A549 (cell line): ENCODE data around the gene POU2F3. TPM values are rescaled to one million over a fixed set of nuclear protein-coding genes. Genes with fewer than 3 reads are reported as not detected.
A peak's percentile ranks its signal among the peaks of the same experiment; 100 is the strongest.

Experiments
- ATAC-seq, 2 experiments: fragments of 200-7000 bp in 1 of 2; fragments of >200 bp in 1 of 2; cut with Nextera tagmentation in 1 of 2; cut with Tn5 transposase in 1 of 2; 3 replicates each; pipeline versions ENCODE4 v1.8.0 to v1.9.1; 2018 to 2020; ENCODE audit warnings: mild to moderate bottlenecking in 1 of 2, moderate library complexity in 1 of 2
- CTCF ChIA-PET: fragments of 300-600 bp; sonication (Branson Sonifier 250); formaldehyde crosslinking; extraction: SDS; loops from one replicate; lab custom pipeline; 2021; ENCODE audit warnings: antibody characterized with exemption, inconsistent platforms; lab: Yijun Ruan, JAX
- POLR2A ChIA-PET: fragments of 350-600 bp; formaldehyde crosslinking; extraction: SDS; loops from one replicate; lab custom pipeline; 2021; ENCODE audit warnings: antibody characterized with exemption, inconsistent platforms; lab: Yijun Ruan, JAX
- DNase-seq, 2 experiments: peaks; one replicate each; pipeline versions ENCODE4 v3.0.0 to v3.0.0-alpha.2; 2011 to 2016; ENCODE audit warnings: low read depth in 1 of 2, low spot score in 1 of 2
- FAIRE-seq: peaks from 2 replicates; lab custom pipeline; 2011; peaks lifted over from hg19 to GRCh38; lab: Jason Lieb, UNC
- H3K27ac ChIP-seq, 2 experiments: fragments of >200 bp; sonication (Bioruptor Twin); formaldehyde crosslinking; 3 replicates each; pipeline ENCODE4 v1.5.1; 2016 to 2017
- H3K4me1 ChIP-seq: fragments of >200 bp; sonication (Bioruptor Twin); formaldehyde crosslinking; 3 replicates; pipeline ENCODE4 v1.6.1; 2016
- H3K4me2 ChIP-seq: fragments of >200 bp; sonication (Bioruptor Twin); formaldehyde crosslinking; 3 replicates; pipeline ENCODE4 v1.6.1; 2016
- H3K4me3 ChIP-seq: fragments of >200 bp; sonication (Bioruptor Twin); formaldehyde crosslinking; 3 replicates; pipeline ENCODE4 v1.5.1; 2016
- H3K9me3 ChIP-seq: fragments of >200 bp; sonication (Bioruptor Twin); formaldehyde crosslinking; 3 replicates; pipeline ENCODE4 v1.6.1; 2016
- CBX8 ChIP-seq: fragments of 200-600 bp; sonication (generic); IDR thresholded peaks from 2 replicates; pipeline ENCODE4 v1.6.1; 2016
- CHD4 ChIP-seq: fragments of 200-600 bp; sonication (generic); IDR thresholded peaks from 2 replicates; pipeline ENCODE4 v1.6.1; 2016; ENCODE audit warnings: antibody characterized with exemption, mild to moderate bottlenecking, borderline replicate concordance
- CTCF ChIP-seq: fragments of >200 bp; sonication (Bioruptor Twin); formaldehyde crosslinking; IDR thresholded peaks from 3 replicates; pipeline ENCODE4 v1.5.1; 2016
- ELK1 ChIP-seq: fragments of 150-350 bp; IDR thresholded peaks from 2 replicates; pipeline ENCODE4 v1.6.1; 2014; ENCODE audit warnings: low read depth, mild to moderate bottlenecking, low read length
- EP300 ChIP-seq, 2 experiments: fragments of >200 bp; sonication (Bioruptor Twin); formaldehyde crosslinking; IDR thresholded peaks; 2 replicates in 1 of 2; 3 replicates in 1 of 2; pipeline ENCODE4 v1.6.1; 2016 to 2017
- ESRRA ChIP-seq: fragments of 150-350 bp; IDR thresholded peaks from 2 replicates; pipeline ENCODE4 v1.6.1; 2014; ENCODE audit warnings: mild to moderate bottlenecking, low read length, borderline replicate concordance
- HEYL ChIP-seq: fragments of 250-450 bp; sonication (Bioruptor Pico); IDR thresholded peaks from 2 replicates; pipeline ENCODE4 v1.8.0; 2021; ENCODE audit warnings: mild to moderate bottlenecking, moderate library complexity
- HOXB13 ChIP-seq: fragments of 250-450 bp; sonication (Bioruptor Pico); IDR thresholded peaks from 2 replicates; pipeline ENCODE4 v1.5.0; 2020; ENCODE audit warnings: low read depth, mild to moderate bottlenecking, moderate library complexity
- HOXB5 ChIP-seq: fragments of 250-450 bp; sonication (Bioruptor Pico); IDR thresholded peaks from 2 replicates; pipeline ENCODE4 v1.5.0; 2020; ENCODE audit warnings: mild to moderate bottlenecking, moderate library complexity
- JUNB ChIP-seq: fragments of >200 bp; sonication (Bioruptor Twin); formaldehyde crosslinking; IDR thresholded peaks from 2 replicates; pipeline ENCODE4 v1.6.1; 2016
- KDM5A ChIP-seq: fragments of 200-600 bp; sonication (generic); IDR thresholded peaks from 2 replicates; pipeline ENCODE4 v1.6.1; 2016; ENCODE audit warnings: antibody characterized with exemption, mild to moderate bottlenecking
- MAFK ChIP-seq: fragments of 450-650 bp; IDR thresholded peaks from 2 replicates; pipeline ENCODE4 v1.6.1; 2014; ENCODE audit not compliant: partially characterized antibody
- MAX ChIP-seq: IDR thresholded peaks from 2 replicates; pipeline ENCODE4 v1.6.1; 2012
- MAZ ChIP-seq: fragments of 150-350 bp; IDR thresholded peaks from 2 replicates; pipeline ENCODE4 v1.6.1; 2014; ENCODE audit warnings: antibody characterized with exemption, low read depth, low read length, borderline replicate concordance
- MYC ChIP-seq: IDR thresholded peaks from 2 replicates; pipeline ENCODE4 v1.6.1; 2012; ENCODE audit warnings: mild to moderate bottlenecking, inconsistent platforms, low read length, improper control_type of control experiment, borderline replicate concordance
- NFE2L2 ChIP-seq: fragments of 150-350 bp; conservative IDR thresholded peaks from 2 replicates; pipeline ENCODE4 v1.6.1; 2014; ENCODE audit warnings: low read length
- NR3C1 ChIP-seq: fragments of >200 bp; sonication (Bioruptor Twin); formaldehyde crosslinking; IDR thresholded peaks from 3 replicates; pipeline ENCODE4 v1.6.1; 2017
- PBX3 ChIP-seq: IDR thresholded peaks from 2 replicates; pipeline ENCODE4 v1.6.1; 2012
- POLR2AphosphoS2 ChIP-seq: conservative IDR thresholded peaks from 2 replicates; pipeline ENCODE4 v1.6.1; 2012; ENCODE audit warnings: low read length, improper control_type of control experiment, inconsistent platforms
- RAD21 ChIP-seq, 2 experiments: fragments of >200 bp in 1 of 2; sonication (Bioruptor Twin) in 1 of 2; formaldehyde crosslinking in 1 of 2; IDR thresholded peaks in 1 of 2; conservative IDR thresholded peaks in 1 of 2; 2 replicates in 1 of 2; 3 replicates in 1 of 2; pipeline ENCODE4 v1.6.1; 2012 to 2018; ENCODE audit warnings: inconsistent platforms in 1 of 2
- RARB ChIP-seq: fragments of 250-450 bp; sonication (Bioruptor Pico); IDR thresholded peaks from 2 replicates; pipeline ENCODE4 v1.8.0; 2021; ENCODE audit warnings: mild to moderate bottlenecking, moderate library complexity
- RCOR1 ChIP-seq: fragments of 150-350 bp; IDR thresholded peaks from 2 replicates; pipeline ENCODE4 v1.6.1; 2014; ENCODE audit warnings: antibody characterized with exemption, low read length, low read depth
- REST ChIP-seq: fragments of 200-600 bp; sonication (generic); IDR thresholded peaks from 2 replicates; pipeline ENCODE4 v1.6.1; 2016; ENCODE audit warnings: antibody characterized with exemption, mild to moderate bottlenecking, moderate library complexity
- RFX5 ChIP-seq: fragments of 450-650 bp; IDR thresholded peaks from 2 replicates; pipeline ENCODE4 v1.7.1; 2014; ENCODE audit warnings: antibody characterized with exemption, mild to moderate bottlenecking, moderate library complexity
- RNF2 ChIP-seq: fragments of 200-600 bp; sonication (generic); IDR thresholded peaks from 2 replicates; pipeline ENCODE4 v1.6.1; 2016; ENCODE audit warnings: low read depth, mild to moderate bottlenecking, antibody characterized with exemption, moderate library complexity, borderline replicate concordance
- SMC3 ChIP-seq: fragments of >200 bp; sonication (Bioruptor Twin); formaldehyde crosslinking; IDR thresholded peaks from 3 replicates; pipeline ENCODE4 v1.6.1; 2018; ENCODE audit warnings: inconsistent platforms
- TP53 ChIP-seq: fragments of 250-450 bp; sonication (Bioruptor Pico); IDR thresholded peaks from 2 replicates; pipeline ENCODE4 v1.5.0; 2021; ENCODE audit warnings: mild to moderate bottlenecking, moderate library complexity
- ZFP36 ChIP-seq: fragments of 450-650 bp; IDR thresholded peaks from 2 replicates; pipeline ENCODE4 v1.6.1; 2014; ENCODE audit warnings: borderline replicate concordance; ENCODE audit not compliant: partially characterized antibody
- WGBS: methylation state at CpG from one replicate; pipeline ENCODE4 v1.1.6; 2017; ENCODE audit errors: missing lambda C conversion rate; 5-methylcytosine and 5-hydroxymethylcytosine counted together
- polyA plus RNA-seq, 4 experiments: library from polyadenylated mRNA; depleted of rRNA in 3 of 4; stranded (reverse); fragments of >200 nt; fragmentation: RNase III in 1 of 4; extraction: RNeasy Plus Mini Kit Qiagen cat#74134 plus additional on column Dnase treatment in 1 of 4; gene quantifications; 2 replicates in 3 of 4; 3 replicates in 1 of 4; pipeline ENCODE4 v1.2.3, GENCODE V29; 2011 to 2017

POU2F3 gene
- polyA plus RNA-seq, 2 of the 4 experiments (the other 2 are of a cell fraction), result not detected

- no peak for FAIRE-seq
- H3K9me3 ChIP-seq, result no peaks in the 10 kb centered on the region
- peak overlapping the region; percentile 64 for H3K4me3 ChIP-seq
- peak overlapping the region; percentile 84 to 100 for H3K27ac ChIP-seq
- ChIA-PET POLR2A (interaction anchor here (0.6 to 3.3 kb wide), 6 partner anchors 9 to 96 kb away, joined by 3 to 16 read pairs (median 4); partner anchors contain the start of gene TLCD5), CTCF (interaction anchor here (0.7 to 2.4 kb wide), 20 partner anchors 9 to 854 kb away, joined by 3 to 13 read pairs (median 4); no protein-coding TSS in a partner anchor)
- peak; percentile 39 to 44 for ATAC-seq
- H3K4me2 ChIP-seq, result peak overlapping the region; percentile 96
- DNase-seq, result peak in 1 of 2 experiments; percentile 13
- no peak for TF ChIP-seq PBX3
- TF ChIP-seq TP53 (CRISPR knock-in tag), result no peak
- TF ChIP-seq MAX, result no peak
- TF ChIP-seq MAFK, result no peak
- no peak for TF ChIP-seq RAD21 (conservative IDR thresholded peaks at IDR 0.05 in 1 of 2, IDR thresholded peaks at IDR 0.05 in 1 of 2)
- no peak for TF ChIP-seq EP300 (IDR thresholded peaks at IDR 0.05)
- no peak for TF ChIP-seq CTCF
- TF ChIP-seq CBX8, result no peak
- TF ChIP-seq RNF2, result no peak
- no peak for TF ChIP-seq MYC
- no peak for TF ChIP-seq HOXB5 (CRISPR knock-in tag)
- no peak for TF ChIP-seq POLR2AphosphoS2
- TF ChIP-seq ESRRA, result no peak
- no peak for TF ChIP-seq JUNB
- no peak for TF ChIP-seq CHD4
- TF ChIP-seq KDM5A, result no peak
- peaks cover 51% of the 10 kb centered on the region for H3K4me1 ChIP-seq
- WGBS, result 2% methylated on average over 7 of the region's 19 CpGs
These were observed 95.6 kb downstream of the POU2F3 start for GRCh38 chr11:120335556-120335907.

- peak within 1 kb of the TSS; percentile 96 for H3K4me2 ChIP-seq
- peak; percentile 67 to 80 for ATAC-seq
- POLR2A ChIA-PET, result interaction anchor here (0.6 to 3.3 kb wide), 6 partner anchors 10 to 96 kb away, joined by 3 to 16 read pairs (median 4); partner anchors contain the start of gene TLCD5
- peak within 1 kb of the TSS; percentile 64 for H3K4me3 ChIP-seq
- peak; percentile 84 to 97 for DNase-seq
- 0% methylated on average over 1 of the region's 92 CpGs for WGBS
- H3K9me3 ChIP-seq, result no peaks in the 10 kb centered on the region
- peak within 1 kb of the TSS; percentile 84 to 100 for H3K27ac ChIP-seq
- H3K4me1 ChIP-seq, result peaks cover 50% of the 10 kb centered on the region
- CTCF ChIA-PET, result interaction anchor here (0.6 to 2.4 kb wide), 12 partner anchors 10 to 155 kb away, joined by 3 to 8 read pairs (median 4); no protein-coding TSS in a partner anchor
- FAIRE-seq, result no peak
- no peak for TF ChIP-seq HEYL (CRISPR knock-in tag)
- TF ChIP-seq HOXB5 (CRISPR knock-in tag), result 0 out of 2 replicates have a peak, but pooled peaks have one; percentile 55
- TF ChIP-seq SMC3, result no peak; the same call in 2 of the 3 replicates
- TF ChIP-seq NFE2L2, result no peak
- TF ChIP-seq MAX, result peak; percentile 74
- TF ChIP-seq RCOR1, result no peak
- TF ChIP-seq RFX5, result no peak
- TF ChIP-seq REST, result no peak
- TF ChIP-seq ELK1, result no peak
- TF ChIP-seq CHD4, result no peak
- TF ChIP-seq HOXB13 (CRISPR knock-in tag), result no peak
- TF ChIP-seq ESRRA, result no peak
- TF ChIP-seq NR3C1, result no peak
- no peak for TF ChIP-seq JUNB
- no peak for TF ChIP-seq RARB (CRISPR knock-in tag)
- no peak for TF ChIP-seq ZFP36
- TF ChIP-seq MAZ, result 0 out of 2 replicates have a peak, but pooled peaks have one; percentile 74
These were observed 96.1 kb downstream of the POU2F3 start, which contains the start of gene ARHGEF12 for GRCh38 chr11:120335908-120336640. Gene ARHGEF12, plus strand, starts transcription at chr11:120336413. Its CDS starts 831 bp downstream, at chr11:120337244.
